OCI-LY7 (cell line): Measurements from ENCODE around the gene DLEC1. TPM values are rescaled to one million over a fixed set of nuclear protein-coding genes. Genes with fewer than 3 reads are reported as not detected.

ENCODE experiments used
- BruUV-seq: library from RNA; stranded (reverse); fragments of 400-500 nt; replicated peaks from 2 replicates; lab custom pipeline; 2021; lab: Mats Ljungman, UMichigan
- CTCF ChIA-PET: fragments of 300-600 bp; sonication (Branson Sonifier 250); formaldehyde crosslinking; loops from one replicate; lab custom pipeline; 2022; ENCODE audit warnings: antibody characterized with exemption; ENCODE audit not compliant: unreplicated experiment; lab: Charles Lee
- POLR2A ChIA-PET: fragments of 300-600 bp; sonication (Branson Sonifier 250); formaldehyde crosslinking; loops from one replicate; lab custom pipeline; 2022; ENCODE audit warnings: antibody characterized with exemption; lab: Charles Lee
- DNase-seq: peaks from one replicate; pipeline ENCODE4 v3.0.0-alpha.2; 2015; ENCODE audit warnings: low spot score
- H2AFZ ChIP-seq: fragments of 200-600 bp; sonication (generic), shearing (Covaris generic); 2 replicates; pipeline ENCODE4 v1.6.1; 2014; ENCODE audit warnings: mild to moderate bottlenecking, antibody characterized with exemption, low read length, moderate library complexity
- H3K27ac ChIP-seq: fragments of 200-600 bp; sonication (generic); 2 replicates; pipeline ENCODE4 v1.5.1; 2014; ENCODE audit warnings: mixed run types, low read depth, mild to moderate bottlenecking, moderate library complexity, low read length, inconsistent platforms; ENCODE audit not compliant: poor library complexity, severe bottlenecking
- H3K36me3 ChIP-seq: fragments of 200-600 bp; sonication (generic); 2 replicates; pipeline ENCODE4 v1.6.1; 2014; ENCODE audit warnings: mild to moderate bottlenecking, antibody characterized with exemption, low read length, moderate library complexity, mixed read lengths; ENCODE audit not compliant: insufficient read depth
- H3K4me1 ChIP-seq: fragments of 200-600 bp; sonication (generic); 2 replicates; pipeline ENCODE4 v1.5.1; 2014; ENCODE audit warnings: mild to moderate bottlenecking, low read length; ENCODE audit not compliant: insufficient read depth, poor library complexity, severe bottlenecking
- H3K4me2 ChIP-seq: fragments of 200-600 bp; sonication (generic); 2 replicates; pipeline ENCODE4 v1.6.1; 2014; ENCODE audit warnings: mild to moderate bottlenecking, low read length
- H3K4me3 ChIP-seq: fragments of 200-600 bp; sonication (generic); 2 replicates; pipeline ENCODE4 v1.5.1; 2014; ENCODE audit warnings: mild to moderate bottlenecking, low read depth, low read length; ENCODE audit not compliant: poor library complexity, severe bottlenecking
- H3K79me2 ChIP-seq: fragments of 200-600 bp; sonication (generic); 2 replicates; pipeline ENCODE4 v1.6.1; 2016; ENCODE audit warnings: low read depth, mild to moderate bottlenecking, low read length, moderate library complexity, mixed read lengths; ENCODE audit not compliant: insufficient read depth
- H3K9me2 ChIP-seq: fragments of 200-600 bp; sonication (generic); 2 replicates; pipeline ENCODE4 v1.6.1; 2016; ENCODE audit warnings: mild to moderate bottlenecking, low read length, mixed read lengths; ENCODE audit not compliant: insufficient read depth
- H3K9me3 ChIP-seq: fragments of 200-600 bp; sonication (generic); 2 replicates; pipeline ENCODE4 v1.6.1; 2014; ENCODE audit warnings: mild to moderate bottlenecking, mixed run types, low read length, mixed read lengths
- H4K20me1 ChIP-seq: fragments of 200-600 bp; sonication (generic); 2 replicates; pipeline ENCODE4 v1.6.1; 2014; ENCODE audit warnings: mild to moderate bottlenecking, antibody characterized with exemption, low read length, moderate library complexity, mixed read lengths; ENCODE audit not compliant: insufficient read depth
- EZH2phosphoT487 ChIP-seq: fragments of 200-600 bp; sonication (generic); IDR thresholded peaks from 2 replicates; pipeline ENCODE4 v1.6.1; 2018; ENCODE audit warnings: low read depth, borderline replicate concordance, mild to moderate bottlenecking, mixed run types, antibody characterized with exemption, low read length, moderate library complexity, mixed read lengths
- intact Hi-C: fragments of 100-400 bp; cut with micrococcal nuclease; formaldehyde crosslinking; loops from one replicate; pipeline ENCODE4 v1.10.0; 2022; ENCODE audit not compliant: unreplicated experiment
- total RNA-seq, 2 experiments: library from RNA; depleted of rRNA in 1 of 2; stranded (reverse); fragments of >200 nt in 1 of 2; shearing (Covaris generic) in 1 of 2; gene quantifications; 2 replicates each; pipeline ENCODE4 v1.2.3, GENCODE V29; 2014 to 2022
- TF ChIP-seq, protein P1 (sequence below): fragments of 200-600 bp; sonication (generic); conservative IDR thresholded peaks from 2 replicates; pipeline ENCODE4 v1.5.1; 2014; ENCODE audit warnings: mild to moderate bottlenecking, antibody characterized with exemption, low read length, moderate library complexity, mixed read lengths

DLEC1 gene
- total RNA-seq, 2 experiments from 2014 or later: 0.13 TPM; not detected in 1

DNA sequence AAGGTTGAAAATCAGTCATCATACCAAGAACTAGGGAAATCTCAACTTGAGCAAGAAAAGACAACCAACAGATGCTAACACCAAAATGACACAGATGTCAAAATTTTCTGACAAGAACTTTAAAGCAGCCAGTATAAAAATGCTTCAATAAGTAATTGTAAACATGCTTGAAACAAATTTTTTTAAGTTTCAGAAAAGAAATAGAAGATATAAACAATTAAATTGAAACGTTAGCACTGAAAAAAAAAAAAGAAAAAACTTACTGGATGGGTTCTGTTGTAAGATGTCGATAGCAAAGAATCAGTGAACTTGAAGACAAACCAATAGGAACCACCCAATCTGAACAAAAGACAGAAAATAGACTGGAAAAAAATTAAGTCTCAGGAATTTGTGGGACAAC lies 107.5 kb downstream of the DLEC1 start:
- no TSS peak for BruUV-seq
- CTCF ChIA-PET: no interaction called here

GRCh38 chr3:38147421-38147820 lies 108.4 kb downstream of the DLEC1 start:
- POLR2A ChIA-PET: interaction anchor here (2.7 kb wide), 1 partner anchor 11 kb away, joined by 10 read pairs; no protein-coding TSS in a partner anchor

More for the DNA sequence above, 107.5 kb downstream of the DLEC1 start:
- Histone ChIP-seq H3K36me3 (peaks cover 11% of the 10 kb centered on the region), H2AFZ (no peak overlapping the region), H3K4me3 (no peak overlapping the region), H3K27ac (no peak overlapping the region), H3K9me2 (no peaks in the 10 kb centered on the region), H3K4me2 (no peak overlapping the region), H3K79me2 (no peaks in the 10 kb centered on the region), H4K20me1 (no peaks in the 10 kb centered on the region), H3K4me1 (no peaks in the 10 kb centered on the region), H3K9me3 (peaks cover 18% of the 10 kb centered on the region)
- no peak for DNase-seq
- TF ChIP-seq, protein P1, sequence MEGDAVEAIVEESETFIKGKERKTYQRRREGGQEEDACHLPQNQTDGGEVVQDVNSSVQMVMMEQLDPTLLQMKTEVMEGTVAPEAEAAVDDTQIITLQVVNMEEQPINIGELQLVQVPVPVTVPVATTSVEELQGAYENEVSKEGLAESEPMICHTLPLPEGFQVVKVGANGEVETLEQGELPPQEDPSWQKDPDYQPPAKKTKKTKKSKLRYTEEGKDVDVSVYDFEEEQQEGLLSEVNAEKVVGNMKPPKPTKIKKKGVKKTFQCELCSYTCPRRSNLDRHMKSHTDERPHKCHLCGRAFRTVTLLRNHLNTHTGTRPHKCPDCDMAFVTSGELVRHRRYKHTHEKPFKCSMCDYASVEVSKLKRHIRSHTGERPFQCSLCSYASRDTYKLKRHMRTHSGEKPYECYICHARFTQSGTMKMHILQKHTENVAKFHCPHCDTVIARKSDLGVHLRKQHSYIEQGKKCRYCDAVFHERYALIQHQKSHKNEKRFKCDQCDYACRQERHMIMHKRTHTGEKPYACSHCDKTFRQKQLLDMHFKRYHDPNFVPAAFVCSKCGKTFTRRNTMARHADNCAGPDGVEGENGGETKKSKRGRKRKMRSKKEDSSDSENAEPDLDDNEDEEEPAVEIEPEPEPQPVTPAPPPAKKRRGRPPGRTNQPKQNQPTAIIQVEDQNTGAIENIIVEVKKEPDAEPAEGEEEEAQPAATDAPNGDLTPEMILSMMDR: no peak
- no peak for TF ChIP-seq EZH2phosphoT487
- POLR2A ChIA-PET: no interaction called here
- intact Hi-C loops: no loop called here

DNA sequence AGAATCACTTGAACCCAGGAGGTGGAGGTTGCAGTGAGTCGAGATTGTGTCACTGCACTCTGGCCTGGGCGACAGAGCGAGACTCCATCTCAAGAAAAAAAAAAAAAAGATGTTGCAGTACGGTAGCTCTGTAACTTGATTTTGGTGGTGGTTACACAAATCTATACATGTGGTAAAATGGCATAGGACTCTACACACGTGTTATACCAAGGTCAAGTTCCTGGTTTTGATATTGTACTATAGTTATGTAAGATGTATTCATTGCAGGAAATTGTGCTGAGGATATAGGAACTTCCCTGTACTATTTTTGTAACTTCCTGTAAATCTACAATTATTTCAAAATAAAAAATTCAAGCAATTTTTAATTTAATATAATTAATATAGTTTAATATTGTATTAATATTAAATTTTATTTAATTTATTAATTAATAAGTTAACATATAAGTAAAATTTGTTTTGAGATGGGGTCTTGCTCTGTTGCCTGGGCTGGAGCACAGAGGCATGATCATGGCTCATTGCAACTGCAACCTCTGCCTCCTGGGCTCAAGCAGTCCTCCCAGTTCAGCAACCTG lies 109.4 kb downstream of the DLEC1 start:
- no peaks in the 10 kb centered on the region for H3K9me2 ChIP-seq
- no TSS peak for BruUV-seq
- no peak for DNase-seq
- H3K27ac ChIP-seq: no peak overlapping the region
- no peak overlapping the region for H3K4me2 ChIP-seq
- TF ChIP-seq EZH2phosphoT487: no peak
- TF ChIP-seq, protein P1: no peak
- H3K4me3 ChIP-seq: no peak overlapping the region
- H3K79me2 ChIP-seq: no peaks in the 10 kb centered on the region
- CTCF ChIA-PET: no interaction called here
- no peaks in the 10 kb centered on the region for H4K20me1 ChIP-seq
- intact Hi-C loops: no loop called here
- H3K9me3 ChIP-seq: peaks cover 18% of the 10 kb centered on the region
- POLR2A ChIA-PET: interaction anchor here (2.7 to 2.8 kb wide), 2 partner anchors 10 to 15 kb away, joined by 9 to 10 read pairs; no protein-coding TSS in a partner anchor
- H2AFZ ChIP-seq: no peak overlapping the region
- no peaks in the 10 kb centered on the region for H3K36me3 ChIP-seq
- no peaks in the 10 kb centered on the region for H3K4me1 ChIP-seq

More at GRCh38 chr3:38147421-38147820, 108.4 kb downstream of the DLEC1 start:
- Histone ChIP-seq H2AFZ (no peak overlapping the region), H3K36me3 (peaks cover 2% of the 10 kb centered on the region; the same call in 1 of the 2 replicates), H3K9me3 (peaks cover 18% of the 10 kb centered on the region), H3K79me2 (no peaks in the 10 kb centered on the region), H3K27ac (no peak overlapping the region), H3K4me1 (no peaks in the 10 kb centered on the region), H3K4me3 (no peak overlapping the region), H3K4me2 (no peak overlapping the region), H4K20me1 (no peaks in the 10 kb centered on the region), H3K9me2 (no peaks in the 10 kb centered on the region)
- BruUV-seq: no TSS peak
- CTCF ChIA-PET: no interaction called here
- DNase-seq: no peak
- intact Hi-C loops: no loop called here
- TF ChIP-seq EZH2phosphoT487: no peak
- TF ChIP-seq, protein P1: no peak
